Measurements from ENCODE around the gene DNAJC19. TPM values are rescaled to one million over a fixed set of nuclear protein-coding genes. Genes with fewer than 3 reads are reported as not detected.
"Not testable (repeated sequence)": the region's sequence is repeated elsewhere in the genome, so short reads cannot be mapped to it uniquely, and the experiment has no call there.

DNAJC19 gene
- total and polyA plus RNA-seq, 4 donors = 26.4 to 51.7 (median 36.7) TPM

- TF ChIP-seq CTCF (IDR thresholded peaks at IDR 0.05; ENCODE audit: control extremely low read depth, extremely low read depth) = no peak
- H3K4me3 ChIP-seq = no peak overlapping the region
- peaks cover 0 to 15% (median 8%) of the 10 kb centered on the region in 4 donors for H3K36me3 ChIP-seq (ENCODE audit: control insufficient read depth in 4 of 4, insufficient read depth in 4 of 4, low read length in 4 of 4)
- peaks cover 0 to 15% (median 2%) of the 10 kb centered on the region in 5 donors for H3K4me1 ChIP-seq (ENCODE audit: control insufficient read depth in 5 of 5, insufficient read depth in 5 of 5, low read length in 5 of 5)
- WGBS, 2 donors = 9 to 14% methylated on average over 2 of the region's 2 CpGs
- ATAC-seq (ENCODE audit: insufficient read depth, low FRiP score) (no peak), DNase-seq (peak in 1 of 3 donors; percentile 13)
- peak overlapping the region in 1 of 2 donors; percentile 91 for H3K27ac ChIP-seq (ENCODE audit: low read depth in 1 of 2, low read length in 1 of 2)
- H3K9me3 ChIP-seq (ENCODE audit: control insufficient read depth in 4 of 4, insufficient read depth in 3 of 4, low read length in 3 of 4) = no peaks in the 10 kb centered on the region
- peaks cover 0 to 4% (median 0%) of the 10 kb centered on the region in 3 donors for H3K27me3 ChIP-seq (ENCODE audit: control insufficient read depth in 3 of 3, insufficient read depth in 3 of 3, low read length in 2 of 3)
- peak overlapping the region in 1 of 2 donors; percentile 93 for H3K9ac ChIP-seq (ENCODE audit: insufficient read depth in 1 of 2, low read length in 2 of 2)
These were observed 969 bp upstream of the DNAJC19 start for GRCh38 chr3:180990505-180990904.

- Histone ChIP-seq H3K27me3 (ENCODE audit: control insufficient read depth in 3 of 3, insufficient read depth in 3 of 3, low read length in 2 of 3) (peaks cover 0 to 2% (median 0%) of the 10 kb centered on the region in 3 donors), H3K4me1 (ENCODE audit: control insufficient read depth in 5 of 5, insufficient read depth in 5 of 5, low read length in 5 of 5) (peaks cover 0 to 15% (median 2%) of the 10 kb centered on the region in 5 donors), H3K9ac (ENCODE audit: insufficient read depth in 1 of 2, low read length in 2 of 2) (no peak overlapping the region), H3K36me3 (ENCODE audit: control insufficient read depth in 4 of 4, insufficient read depth in 4 of 4, low read length in 4 of 4) (peaks cover 0 to 26% (median 8%) of the 10 kb centered on the region in 4 donors), H3K27ac (ENCODE audit: low read depth in 1 of 2, low read length in 1 of 2) (no peak overlapping the region), H3K9me3 (ENCODE audit: control insufficient read depth in 4 of 4, insufficient read depth in 3 of 4, low read length in 3 of 4) (no peaks in the 10 kb centered on the region), H3K4me3 (no peak overlapping the region)
- DNase-seq (no peak), ATAC-seq (ENCODE audit: insufficient read depth, low FRiP score) (no peak)
- TF ChIP-seq CTCF (IDR thresholded peaks at IDR 0.05; ENCODE audit: control extremely low read depth, extremely low read depth) = no peak
- WGBS, 2 donors = 98 to 99% methylated on average over 2 of the region's 2 CpGs
These were observed 2.2 kb downstream of the DNAJC19 start for GRCh38 chr3:180987344-180987743.

GRCh38 chr3:180986366-180986765, 3.2 kb downstream of the DNAJC19 start:
- ATAC-seq (ENCODE audit: insufficient read depth, low FRiP score); H3K27me3 ChIP-seq (ENCODE audit: control insufficient read depth in 3 of 3, insufficient read depth in 3 of 3, low read length in 2 of 3); H3K9ac ChIP-seq (ENCODE audit: insufficient read depth in 1 of 2, low read length in 2 of 2); H3K9me3 ChIP-seq (ENCODE audit: control insufficient read depth in 4 of 4, insufficient read depth in 3 of 4, low read length in 3 of 4); DNase-seq; H3K4me3 ChIP-seq; H3K27ac ChIP-seq (ENCODE audit: low read depth in 1 of 2, low read length in 1 of 2): not testable (repeated sequence)
- Histone ChIP-seq H3K4me1 (ENCODE audit: control insufficient read depth in 5 of 5, insufficient read depth in 5 of 5, low read length in 5 of 5) (peaks cover 0 to 15% (median 2%) of the 10 kb centered on the region in 5 donors), H3K36me3 (ENCODE audit: control insufficient read depth in 4 of 4, insufficient read depth in 4 of 4, low read length in 4 of 4) (peaks cover 0 to 28% (median 8%) of the 10 kb centered on the region in 4 donors)
- 92 to 94% methylated on average over 10 of the region's 10 CpGs for WGBS, 2 donors

GRCh38 chr3:180983136-180983535, 6.4 kb downstream of the DNAJC19 start:
- no peak overlapping the region for H3K4me3 ChIP-seq
- ATAC-seq (ENCODE audit: insufficient read depth, low FRiP score) = no peak
- WGBS, 2 donors = 62 to 73% methylated on average over 2 of the region's 2 CpGs
- TF ChIP-seq CTCF (IDR thresholded peaks at IDR 0.05; ENCODE audit: control extremely low read depth, extremely low read depth) = no peak
- H3K27me3 ChIP-seq (ENCODE audit: control insufficient read depth in 3 of 3, insufficient read depth in 3 of 3, low read length in 2 of 3) = no peaks in the 10 kb centered on the region
- H3K27ac ChIP-seq (ENCODE audit: low read depth in 1 of 2, low read length in 1 of 2) = no peak overlapping the region
- no peak for DNase-seq
- no peaks in the 10 kb centered on the region for H3K9me3 ChIP-seq (ENCODE audit: control insufficient read depth in 4 of 4, insufficient read depth in 3 of 4, low read length in 3 of 4)
- H3K9ac ChIP-seq (ENCODE audit: insufficient read depth in 1 of 2, low read length in 2 of 2) = no peak overlapping the region
- H3K36me3 ChIP-seq (ENCODE audit: control insufficient read depth in 4 of 4, insufficient read depth in 4 of 4, low read length in 4 of 4) = peaks cover 1 to 35% (median 6%) of the 10 kb centered on the region in 4 donors
- peaks cover 0 to 10% (median 0%) of the 10 kb centered on the region in 5 donors for H3K4me1 ChIP-seq (ENCODE audit: control insufficient read depth in 5 of 5, insufficient read depth in 5 of 5, low read length in 5 of 5)

All from lung (tissue), 12 donors.